Measurements from ENCODE around the gene DIAPH1. TPM values are rescaled to one million over a fixed set of nuclear protein-coding genes. Genes with fewer than 3 reads are reported as not detected.

The DIAPH1 gene
- total RNA-seq, 1 experiment from 2014 or later, result 117 TPM

DNA sequence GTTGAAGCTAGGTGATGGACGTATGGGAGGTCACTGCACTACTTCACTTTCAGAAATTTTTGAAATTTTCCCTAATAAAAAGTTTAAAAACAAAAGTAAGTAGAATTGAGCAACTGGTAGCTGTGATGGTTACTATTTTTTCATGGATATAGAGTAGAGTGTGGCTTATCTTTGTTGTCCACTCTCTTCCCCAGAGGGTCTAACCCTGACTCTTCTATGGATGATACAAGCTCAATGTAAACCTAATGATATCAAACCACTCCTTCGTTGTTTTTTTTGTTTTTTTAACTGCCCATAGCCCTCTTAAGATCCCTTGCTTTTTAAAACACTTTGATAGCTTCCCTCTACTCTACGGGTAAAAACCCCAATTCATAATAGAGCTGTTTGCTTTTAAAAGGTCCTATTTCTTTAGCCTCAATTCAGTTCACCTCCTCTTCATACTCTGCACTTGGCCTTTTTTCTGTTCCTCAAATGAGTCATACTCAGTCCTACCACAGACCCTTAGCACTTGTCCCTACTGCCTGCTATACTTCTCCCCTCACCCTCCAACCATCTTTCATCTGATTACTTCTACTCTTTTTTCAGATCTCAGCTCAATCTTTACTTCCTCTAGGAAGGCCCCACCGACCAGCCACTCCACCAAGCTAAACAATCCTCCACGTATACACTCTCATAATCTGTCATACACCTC, 15.2 kb upstream of the DIAPH1 start:
- H3T11ph ChIP-seq (ENCODE audit: low read length), result no peak overlapping the region
- no peak overlapping the region for H3K4me2 ChIP-seq (ENCODE audit: insufficient read depth, insufficient read length, low read length)
- peaks cover 10% of the 10 kb centered on the region; the same call in 1 of the 2 replicates for H3K79me2 ChIP-seq (ENCODE audit: insufficient read depth, low read length)
- TF ChIP-seq CTCF (conservative IDR thresholded peaks at IDR 0.05), result no peak
- H3K9ac ChIP-seq (ENCODE audit: extremely low read depth, insufficient read length, low read length), result no peak overlapping the region
- no peak overlapping the region for H4K5ac ChIP-seq (ENCODE audit: insufficient read length, low read depth, low read length)
- H2BK15ac ChIP-seq (ENCODE audit: low read depth, low read length), result no peak overlapping the region
- no peak overlapping the region for H2BK12ac ChIP-seq (ENCODE audit: insufficient read length, low read depth, low read length)
- no peaks in the 10 kb centered on the region for H3K27me3 ChIP-seq (ENCODE audit: insufficient read depth, low read length)
- Mint-ChIP-seq H3K4me3 (no peak overlapping the region; a peak in 1 of 5 replicates), H3K4me1 (peaks cover 18 to 23% of the 10 kb centered on the region in 2 experiments), H3K36me3 (ENCODE audit: insufficient read depth in 1 of 3, low read depth in 3 of 3) (peaks cover 10 to 30% (median 21%) of the 10 kb centered on the region in 3 experiments; a peak in 6 of 7 replicates), H3K27ac (no peak overlapping the region; a peak in 1 of 7 replicates), H3K9me3 (no peaks in the 10 kb centered on the region; a peak in 1 of 5 replicates), H3K27me3 (ENCODE audit: low read depth) (peaks cover 2% of the 10 kb centered on the region)
- peaks cover 14% of the 10 kb centered on the region for H3K23me2 ChIP-seq (ENCODE audit: insufficient read length, low read depth, low read length, poor library complexity, severe bottlenecking)
- no peak overlapping the region for H2AK5ac ChIP-seq (ENCODE audit: insufficient read length, low read length)
- no peak overlapping the region for H2BK120ac ChIP-seq (ENCODE audit: low read depth, low read length, poor library complexity, severe bottlenecking)
- no peak overlapping the region for H2BK5ac ChIP-seq (ENCODE audit: insufficient read length, low read length)
- H3K9me3 ChIP-seq (ENCODE audit: control insufficient read depth, low read depth, low read length), result no peaks in the 10 kb centered on the region
- WGBS (ENCODE audit: extremely low coverage, insufficient read length, low lambda C conversion rate), result 100% methylated on average over 1 of the region's 5 CpGs
- H2AFZ ChIP-seq (ENCODE audit: low read length), result no peak overlapping the region
- H3K27ac ChIP-seq (ENCODE audit: insufficient read length, low read depth, low read length), result no peak overlapping the region
- no peak overlapping the region for H3K23ac ChIP-seq (ENCODE audit: insufficient read length, low read depth, low read length)
- no peaks in the 10 kb centered on the region for H4K20me1 ChIP-seq (ENCODE audit: control insufficient read depth, insufficient read depth, insufficient read length)
- no peak overlapping the region for H4K91ac ChIP-seq (ENCODE audit: insufficient read length, low read depth, low read length)
- no peak overlapping the region for H3K56ac ChIP-seq (ENCODE audit: insufficient read length, low read depth, low read length)
- no peak overlapping the region for H3K14ac ChIP-seq (ENCODE audit: insufficient read depth, low read length)
- no peak overlapping the region for H3K18ac ChIP-seq (ENCODE audit: insufficient read length, low read depth, low read length)
- peaks cover 4% of the 10 kb centered on the region; the same call in 1 of the 2 replicates for H3K4me1 ChIP-seq (ENCODE audit: insufficient read depth, low read length)
- H2BK20ac ChIP-seq (ENCODE audit: low read depth, low read length, poor library complexity, severe bottlenecking), result no peak overlapping the region
- H3K79me1 ChIP-seq (ENCODE audit: insufficient read depth, low read depth, low read length, poor library complexity, severe bottlenecking), result peaks cover 10% of the 10 kb centered on the region
- H3K4ac ChIP-seq (ENCODE audit: low read depth, low read length), result no peak overlapping the region
- DNase-seq, result no peak
- no peak overlapping the region for H4K8ac ChIP-seq (replicated peaks; ENCODE audit: insufficient read length, low read depth, low read length)

Data from H9 (cell line).